Keratinocyte (primary cell): Measurements from ENCODE around the gene GPS1. TPM values are rescaled to one million over a fixed set of nuclear protein-coding genes. Genes with fewer than 3 reads are reported as not detected.

ENCODE experiments used
- DNase-seq: peaks from one replicate; pipeline ENCODE4 v3.0.0-alpha.2; 2011; ENCODE audit warnings: low read depth, missing footprints, low spot score
- FAIRE-seq: peaks from 2 replicates; lab custom pipeline; 2011; peaks lifted over from hg19 to GRCh38; lab: Jason Lieb, UNC
- H2AFZ ChIP-seq: 2 replicates; pipeline ENCODE4 v1.6.0; 2012; ENCODE audit warnings: low read length, control low read depth, inconsistent platforms; ENCODE audit not compliant: control insufficient read depth
- H3K27ac ChIP-seq: 2 replicates; pipeline ENCODE4 v1.5.1; 2011; ENCODE audit warnings: low read length; ENCODE audit not compliant: control insufficient read depth, insufficient read depth
- H3K27me3 ChIP-seq: 3 replicates; pipeline ENCODE4 v1.6.0; 2011; ENCODE audit warnings: low read length; ENCODE audit not compliant: control insufficient read depth, insufficient read depth; ENCODE audit errors: extremely low read depth
- H3K36me3 ChIP-seq, 2 experiments: 2 replicates in 1 of 2; 3 replicates in 1 of 2; pipeline ENCODE4 v1.5.1; 2011; ENCODE audit warnings: low read length in 2 of 2, mild to moderate bottlenecking in 1 of 2; ENCODE audit not compliant: control insufficient read depth in 2 of 2, insufficient read depth in 2 of 2; ENCODE audit errors: extremely low read depth in 1 of 2
- H3K4me1 ChIP-seq: 3 replicates; pipeline ENCODE4 v1.5.1; 2011; ENCODE audit warnings: low read length; ENCODE audit not compliant: control insufficient read depth, insufficient read depth; ENCODE audit errors: extremely low read depth
- H3K4me2 ChIP-seq: 3 replicates; pipeline ENCODE4 v1.6.0; 2011; ENCODE audit warnings: low read depth, low read length; ENCODE audit not compliant: control insufficient read depth, insufficient read depth; ENCODE audit errors: extremely low read depth
- H3K4me3 ChIP-seq, 3 experiments: fragments of 200-600 bp in 1 of 3; sonication (generic) in 1 of 3; 2 replicates in 2 of 3; 3 replicates in 1 of 3; pipeline ENCODE4 v1.5.1; 2011 to 2016; ENCODE audit warnings: low read length in 3 of 3, mild to moderate bottlenecking in 3 of 3, control low read depth in 2 of 3, inconsistent platforms in 1 of 3, low read depth in 1 of 3, mixed read lengths in 1 of 3, mixed run types in 1 of 3, moderate library complexity in 1 of 3; ENCODE audit not compliant: control insufficient read depth in 2 of 3, insufficient read depth in 2 of 3; ENCODE audit errors: extremely low read depth in 1 of 3
- H3K79me2 ChIP-seq: 2 replicates; pipeline ENCODE4 v1.6.0; 2012; ENCODE audit warnings: low read length; ENCODE audit not compliant: control insufficient read depth, insufficient read depth
- H3K9ac ChIP-seq: 3 replicates; pipeline ENCODE4 v1.6.0; 2011; ENCODE audit warnings: low read length; ENCODE audit not compliant: control insufficient read depth, insufficient read depth; ENCODE audit errors: extremely low read depth
- H3K9me1 ChIP-seq: 3 replicates; pipeline ENCODE4 v1.6.0; 2011; ENCODE audit warnings: low read length; ENCODE audit not compliant: control insufficient read depth, insufficient read depth; ENCODE audit errors: extremely low read depth
- H3K9me3 ChIP-seq: 2 replicates; pipeline ENCODE4 v1.5.1; 2012; ENCODE audit warnings: low read depth, low read length; ENCODE audit not compliant: control insufficient read depth
- H4K20me1 ChIP-seq: 3 replicates; pipeline ENCODE4 v1.6.0; 2011; ENCODE audit warnings: low read length; ENCODE audit not compliant: control insufficient read depth, insufficient read depth; ENCODE audit errors: extremely low read depth
- CTCF ChIP-seq, 3 experiments: IDR thresholded peaks in 1 of 3; conservative IDR thresholded peaks in 1 of 3; optimal IDR thresholded peaks in 1 of 3; 2 replicates in 2 of 3; 3 replicates in 1 of 3; pipeline versions ENCODE3 to v1.5.1; 2011; ENCODE audit warnings: low read length in 3 of 3, mild to moderate bottlenecking in 3 of 3, moderate library complexity in 2 of 3, control low read depth in 1 of 3, inconsistent platforms in 1 of 3; ENCODE audit not compliant: insufficient read depth in 2 of 3; ENCODE audit errors: extremely low read depth in 1 of 3
- EZH2 ChIP-seq: IDR thresholded peaks from one replicate; pipeline ENCODE4 v1.6.1; 2012; ENCODE audit warnings: inconsistent platforms, mild to moderate bottlenecking, low read length, moderate library complexity
- dilution Hi-C: fragments of 300-500 bp; cut with MboI; formaldehyde crosslinking; loops from one replicate; pipeline ENCODE4 v1.7.0; 2020; ENCODE audit warnings: low sequenced_read_pairs; ENCODE audit not compliant: extremely low pct_ligation_motif_present
- polyA plus RNA-seq, 5 experiments: library from polyadenylated mRNA; depleted of rRNA in 3 of 5; stranded (reverse) in 3 of 5; stranded (forward) in 1 of 5; unstranded in 1 of 5; fragments of >200 nt; gene quantifications; 1 replicate in 1 of 5; 2 replicates in 3 of 5; 3 replicates in 1 of 5; pipeline versions ENCODE4 v1.2.1 to v1.2.3, GENCODE V29; 2011 to 2012; ENCODE audit warnings: missing spikeins in 2 of 5, low read depth in 1 of 5, low replicate concordance in 1 of 5

Gene GPS1
- polyA plus RNA-seq, 1 donor (not counting 4 experiments of a cell fraction or from before 2014, with no cell fraction given) = 60.4 TPM

- H3K9me3 ChIP-seq = no peaks in the 10 kb centered on the region
- H3K36me3 ChIP-seq = peaks cover 9 to 25% of the 10 kb centered on the region in 2 experiments
- TF ChIP-seq EZH2 = no peak
- DNase-seq (no peak), FAIRE-seq (no peak)
- H3K4me3 ChIP-seq = peak overlapping the region; percentile 72 to 87 (median 72)
- no peak overlapping the region for H2AFZ ChIP-seq
- dilution Hi-C loops = no loop called here
- H3K9me1 ChIP-seq = no peaks in the 10 kb centered on the region
- peaks cover 11% of the 10 kb centered on the region for H3K4me1 ChIP-seq
- H3K27me3 ChIP-seq = no peaks in the 10 kb centered on the region
- no peaks in the 10 kb centered on the region for H4K20me1 ChIP-seq
- H3K4me2 ChIP-seq = peak overlapping the region; percentile 81
- peaks cover 25% of the 10 kb centered on the region for H3K79me2 ChIP-seq
- H3K9ac ChIP-seq = peak overlapping the region; percentile 80
- no peak overlapping the region for H3K27ac ChIP-seq
Observed at GRCh38 chr17:82050152-82050760, 1.4 kb upstream of the GPS1 start.

DNA sequence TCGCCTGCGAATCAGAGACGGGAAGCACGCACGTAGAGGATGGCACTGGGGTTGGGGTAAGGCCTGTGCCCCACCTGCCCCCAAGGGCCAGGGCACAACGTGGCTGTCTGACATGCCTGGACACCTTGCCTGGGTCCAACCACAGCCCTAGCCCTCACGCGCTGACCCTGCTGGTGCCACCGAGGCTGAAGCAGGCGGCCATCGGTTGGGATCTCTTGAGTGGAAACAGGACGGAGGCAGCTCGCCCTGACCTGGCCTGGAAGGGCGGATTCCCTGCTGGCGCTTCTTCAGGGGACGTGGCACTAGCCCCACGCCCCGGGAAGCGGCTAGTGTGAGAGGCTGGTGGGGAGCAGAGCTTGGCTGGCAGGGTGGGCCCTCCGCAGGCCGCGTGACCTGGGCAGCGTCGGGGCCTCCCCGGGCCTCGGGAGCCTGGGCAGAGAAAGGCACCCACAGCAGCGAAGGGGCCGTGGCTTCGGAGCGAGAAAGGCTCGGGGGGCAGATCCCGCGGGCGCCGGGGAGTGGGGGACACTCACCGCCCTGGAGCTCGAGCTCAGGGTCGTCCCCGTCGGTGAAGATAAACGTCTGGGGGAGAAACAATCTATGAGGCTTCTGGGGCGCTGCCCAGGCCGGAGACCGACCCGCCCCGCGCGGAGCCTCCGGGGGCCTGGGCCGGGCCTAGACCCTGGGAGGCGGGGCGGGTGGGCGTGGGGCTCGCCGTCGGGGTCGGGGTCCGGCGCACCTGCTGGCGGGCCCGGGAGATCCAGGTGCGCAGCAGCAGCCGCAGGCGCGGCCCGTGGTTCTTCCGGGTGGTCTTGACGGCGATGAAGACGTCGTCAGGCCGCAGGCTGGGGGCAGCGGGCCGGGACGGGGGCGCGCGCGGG, 697 bp upstream of the GPS1 start:
- TF ChIP-seq CTCF (optimal IDR thresholded peaks at IDR 0.05 in 1 of 3, IDR thresholded peaks at IDR 0.05 in 1 of 3, conservative IDR thresholded peaks at IDR 0.05 in 1 of 3; ENCODE audit: extremely low read depth in 1 of 3, insufficient read depth in 2 of 3, low read length in 3 of 3) (no peak), EZH2 (no peak)

More for the DNA sequence above, 697 bp upstream of the GPS1 start:
- H4K20me1 ChIP-seq = no peaks in the 10 kb centered on the region
- H3K27me3 ChIP-seq = no peaks in the 10 kb centered on the region
- peaks cover 25% of the 10 kb centered on the region for H3K79me2 ChIP-seq
- dilution Hi-C loops = no loop called here
- H3K36me3 ChIP-seq = peaks cover 15 to 28% of the 10 kb centered on the region in 2 experiments
- FAIRE-seq (no peak), DNase-seq (no peak)
- peak overlapping the region; percentile 72 to 87 (median 72) for H3K4me3 ChIP-seq
- H3K9ac ChIP-seq = peak overlapping the region; percentile 80
- peaks cover 11% of the 10 kb centered on the region for H3K4me1 ChIP-seq
- H3K27ac ChIP-seq = peak overlapping the region; percentile 8
- H3K4me2 ChIP-seq = peak overlapping the region; percentile 81
- H3K9me1 ChIP-seq = no peaks in the 10 kb centered on the region
- no peaks in the 10 kb centered on the region for H3K9me3 ChIP-seq
- H2AFZ ChIP-seq = peak overlapping the region; percentile 65
